ENCODE data around the gene MAP2. TPM values are rescaled to one million over a fixed set of nuclear protein-coding genes. Genes with fewer than 3 reads are reported as not detected.

MAP2 gene
- total and polyA plus RNA-seq, 10 of the 15 experiments (the other 5 are each of a cell fraction or from before 2014, with no cell fraction given) = 0.01 TPM; not detected in 9

- TF ChIP-seq, protein P1, sequence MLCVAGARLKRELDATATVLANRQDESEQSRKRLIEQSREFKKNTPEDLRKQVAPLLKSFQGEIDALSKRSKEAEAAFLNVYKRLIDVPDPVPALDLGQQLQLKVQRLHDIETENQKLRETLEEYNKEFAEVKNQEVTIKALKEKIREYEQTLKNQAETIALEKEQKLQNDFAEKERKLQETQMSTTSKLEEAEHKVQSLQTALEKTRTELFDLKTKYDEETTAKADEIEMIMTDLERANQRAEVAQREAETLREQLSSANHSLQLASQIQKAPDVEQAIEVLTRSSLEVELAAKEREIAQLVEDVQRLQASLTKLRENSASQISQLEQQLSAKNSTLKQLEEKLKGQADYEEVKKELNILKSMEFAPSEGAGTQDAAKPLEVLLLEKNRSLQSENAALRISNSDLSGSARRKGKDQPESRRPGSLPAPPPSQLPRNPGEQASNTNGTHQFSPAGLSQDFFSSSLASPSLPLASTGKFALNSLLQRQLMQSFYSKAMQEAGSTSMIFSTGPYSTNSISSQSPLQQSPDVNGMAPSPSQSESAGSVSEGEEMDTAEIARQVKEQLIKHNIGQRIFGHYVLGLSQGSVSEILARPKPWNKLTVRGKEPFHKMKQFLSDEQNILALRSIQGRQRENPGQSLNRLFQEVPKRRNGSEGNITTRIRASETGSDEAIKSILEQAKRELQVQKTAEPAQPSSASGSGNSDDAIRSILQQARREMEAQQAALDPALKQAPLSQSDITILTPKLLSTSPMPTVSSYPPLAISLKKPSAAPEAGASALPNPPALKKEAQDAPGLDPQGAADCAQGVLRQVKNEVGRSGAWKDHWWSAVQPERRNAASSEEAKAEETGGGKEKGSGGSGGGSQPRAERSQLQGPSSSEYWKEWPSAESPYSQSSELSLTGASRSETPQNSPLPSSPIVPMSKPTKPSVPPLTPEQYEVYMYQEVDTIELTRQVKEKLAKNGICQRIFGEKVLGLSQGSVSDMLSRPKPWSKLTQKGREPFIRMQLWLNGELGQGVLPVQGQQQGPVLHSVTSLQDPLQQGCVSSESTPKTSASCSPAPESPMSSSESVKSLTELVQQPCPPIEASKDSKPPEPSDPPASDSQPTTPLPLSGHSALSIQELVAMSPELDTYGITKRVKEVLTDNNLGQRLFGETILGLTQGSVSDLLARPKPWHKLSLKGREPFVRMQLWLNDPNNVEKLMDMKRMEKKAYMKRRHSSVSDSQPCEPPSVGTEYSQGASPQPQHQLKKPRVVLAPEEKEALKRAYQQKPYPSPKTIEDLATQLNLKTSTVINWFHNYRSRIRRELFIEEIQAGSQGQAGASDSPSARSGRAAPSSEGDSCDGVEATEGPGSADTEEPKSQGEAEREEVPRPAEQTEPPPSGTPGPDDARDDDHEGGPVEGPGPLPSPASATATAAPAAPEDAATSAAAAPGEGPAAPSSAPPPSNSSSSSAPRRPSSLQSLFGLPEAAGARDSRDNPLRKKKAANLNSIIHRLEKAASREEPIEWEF (IDR thresholded peaks at IDR 0.05; ENCODE audit: insufficient replicate concordance, low read depth, low read length) = no peak
- TF ChIP-seq CTCF (IDR thresholded peaks at IDR 0.05 in 2 of 3, conservative IDR thresholded peaks at IDR 0.05 in 1 of 3; ENCODE audit: control insufficient read depth in 2 of 3, extremely low read depth in 1 of 3, insufficient read depth in 1 of 3, low read depth in 3 of 3, low read length in 3 of 3) (peak; percentile 52 to 86 (median 75)), EGR1 (IDR thresholded peaks at IDR 0.05; ENCODE audit: borderline replicate concordance in 1 of 2, low read depth in 2 of 2, low read length in 2 of 2) (peak in 1 of 2 experiments; percentile 84; a peak in 2 of 3 replicates), BCLAF1 (IDR thresholded peaks at IDR 0.05) (no peak), TCF3 (IDR thresholded peaks at IDR 0.05; ENCODE audit: borderline replicate concordance, insufficient read depth, low read depth, low read length) (no peak), POU2F2 (IDR thresholded peaks at IDR 0.05; ENCODE audit: borderline replicate concordance, low read depth, low read length) (no peak), CHD2 (IDR thresholded peaks at IDR 0.05; ENCODE audit: borderline replicate concordance, low read depth, low read length) (no peak), RELA (IDR thresholded peaks at IDR 0.05; ENCODE audit: borderline replicate concordance, partially characterized antibody) (no peak), RAD21 (IDR thresholded peaks at IDR 0.05; ENCODE audit: insufficient read depth, low read depth, low read length) (no peak), GATAD2B (conservative IDR thresholded peaks at IDR 0.05; ENCODE audit: low read depth) (no peak), REST (IDR thresholded peaks at IDR 0.05; ENCODE audit: low read depth, low read length) (no peak), CBX5 (IDR thresholded peaks at IDR 0.05; ENCODE audit: low read depth) (no peak)
- TF ChIP-seq, protein P2, sequence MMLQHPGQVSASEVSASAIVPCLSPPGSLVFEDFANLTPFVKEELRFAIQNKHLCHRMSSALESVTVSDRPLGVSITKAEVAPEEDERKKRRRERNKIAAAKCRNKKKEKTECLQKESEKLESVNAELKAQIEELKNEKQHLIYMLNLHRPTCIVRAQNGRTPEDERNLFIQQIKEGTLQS (IDR thresholded peaks at IDR 0.05; ENCODE audit: borderline replicate concordance, extremely low read depth, low read depth, low read length) = 0 out of 2 replicates have a peak, but pooled peaks have one; percentile 35
Observed at GRCh38 chr2:209423562-209424198, at the start of gene MAP2 (continued).

Measured in GM12878 (cell line).